Trophoblast cell (in vitro differentiated cells and primary cell): ENCODE measurements around the gene KRT12.
"Not testable (repeated sequence)": the region's sequence is repeated elsewhere in the genome, so short reads cannot be mapped to it uniquely, and the experiment has no call there.

Source experiments
- DNase-seq, 2 donors: peaks; one replicate each; pipeline ENCODE4 v3.0.0-alpha.2; 2016
- H2AFZ ChIP-seq: 2 replicates; pipeline ENCODE4 v1.6.1; 2013; ENCODE audit warnings: low read length, moderate library complexity, mild to moderate bottlenecking; ENCODE audit not compliant: insufficient read depth, poor library complexity
- H2AK5ac ChIP-seq: 2 replicates; pipeline ENCODE4 v1.6.1; 2013; ENCODE audit warnings: mild to moderate bottlenecking, low read length
- H2BK120ac ChIP-seq: 2 replicates; pipeline ENCODE4 v1.6.1; 2013; ENCODE audit warnings: low read length, mild to moderate bottlenecking, moderate library complexity; ENCODE audit not compliant: insufficient read depth, poor library complexity
- H2BK12ac ChIP-seq: 2 replicates; pipeline ENCODE4 v1.6.1; 2013; ENCODE audit warnings: mild to moderate bottlenecking, low read length, moderate library complexity
- H2BK5ac ChIP-seq: 2 replicates; pipeline ENCODE4 v1.6.1; 2013; ENCODE audit warnings: low read length, low read depth, moderate library complexity, mild to moderate bottlenecking; ENCODE audit not compliant: poor library complexity
- H3K14ac ChIP-seq: 2 replicates; pipeline ENCODE4 v1.6.1; 2013; ENCODE audit warnings: mild to moderate bottlenecking, low read length
- H3K18ac ChIP-seq: 2 replicates; pipeline ENCODE4 v1.6.1; 2013; ENCODE audit warnings: mild to moderate bottlenecking, low read length
- H3K23ac ChIP-seq: 2 replicates; pipeline ENCODE4 v1.6.1; 2013; ENCODE audit warnings: low read length
- H3K27ac ChIP-seq: 2 replicates; pipeline ENCODE4 v1.5.1; 2013; ENCODE audit warnings: low read depth, mild to moderate bottlenecking, inconsistent platforms, low read length, moderate library complexity
- H3K27me3 ChIP-seq: 2 replicates; pipeline ENCODE4 v1.6.1; 2013; ENCODE audit warnings: inconsistent platforms, mild to moderate bottlenecking, low read length, moderate library complexity; ENCODE audit not compliant: insufficient read depth
- H3K36me3 ChIP-seq, 2 experiments: 1 replicate in 1 of 2; 2 replicates in 1 of 2; pipeline ENCODE4 v1.6.1; 2013; ENCODE audit warnings: low read length in 2 of 2, mild to moderate bottlenecking in 2 of 2, moderate library complexity in 1 of 2; ENCODE audit not compliant: insufficient read depth in 2 of 2, control insufficient read depth in 1 of 2
- H3K4ac ChIP-seq: 2 replicates; pipeline ENCODE4 v1.6.1; 2013; ENCODE audit warnings: low read depth, mild to moderate bottlenecking, low read length, moderate library complexity
- H3K4me1 ChIP-seq, 2 experiments: 1 replicate in 1 of 2; 2 replicates in 1 of 2; pipeline ENCODE4 v1.6.1; 2013; ENCODE audit warnings: low read length in 2 of 2, mild to moderate bottlenecking in 2 of 2, moderate library complexity in 1 of 2; ENCODE audit not compliant: insufficient read depth in 2 of 2, control insufficient read depth in 1 of 2
- H3K4me2 ChIP-seq: 2 replicates; pipeline ENCODE4 v1.6.1; 2013; ENCODE audit warnings: inconsistent platforms, mild to moderate bottlenecking, low read length, moderate library complexity
- H3K4me3 ChIP-seq: 2 replicates; pipeline ENCODE4 v1.5.1; 2013; ENCODE audit warnings: mild to moderate bottlenecking, low read depth, low read length, inconsistent platforms
- H3K79me1 ChIP-seq: one replicate; pipeline ENCODE4 v1.6.1; 2013; ENCODE audit warnings: low read length
- H3K79me2 ChIP-seq: 2 replicates; pipeline ENCODE4 v1.6.1; 2013; ENCODE audit warnings: low read length, mild to moderate bottlenecking; ENCODE audit not compliant: control insufficient read depth, insufficient read depth, poor library complexity
- H3K9ac ChIP-seq: 2 replicates; pipeline ENCODE4 v1.6.1; 2013; ENCODE audit warnings: mild to moderate bottlenecking, low read length
- H3K9me3 ChIP-seq: 2 replicates; pipeline ENCODE4 v1.6.1; 2013; ENCODE audit warnings: low read depth, mild to moderate bottlenecking, control low read depth, inconsistent platforms, low read length; ENCODE audit not compliant: insufficient read depth
- H4K12ac ChIP-seq: 2 replicates; pipeline ENCODE4 v1.6.1; 2013; ENCODE audit warnings: low read depth, mild to moderate bottlenecking, low read length, moderate library complexity
- H4K8ac ChIP-seq: 2 replicates; pipeline ENCODE4 v1.6.1; 2013; ENCODE audit warnings: low read depth, mild to moderate bottlenecking, low read length, moderate library complexity
- H4K91ac ChIP-seq: one replicate; pipeline ENCODE4 v1.6.1; 2013; ENCODE audit warnings: low read depth, mild to moderate bottlenecking, low read length, moderate library complexity
- WGBS: extraction: QIAGEN DNeasy Blood & Tissue Kit; methylation state at CpG from one replicate; pipeline ENCODE4 v1.1.7; 2013; ENCODE audit warnings: missing lambda C conversion rate; ENCODE audit not compliant: insufficient read length, insufficient coverage; ENCODE audit errors: extremely low coverage; 5-methylcytosine and 5-hydroxymethylcytosine counted together

Gene KRT12

GRCh38 chr17:40864661-40865390 lies 2.2 kb downstream of the KRT12 start:
- Histone ChIP-seq H3K79me2 (no peaks in the 10 kb centered on the region), H2BK12ac (no peak overlapping the region), H3K27me3 (no peaks in the 10 kb centered on the region), H3K9me3 (no peaks in the 10 kb centered on the region), H4K12ac (no peak overlapping the region), H3K23ac (no peak overlapping the region), H3K14ac (no peak overlapping the region), H3K4me3 (no peak overlapping the region), H2AFZ (no peak overlapping the region), H3K79me1 (no peaks in the 10 kb centered on the region), H3K36me3 (no peaks in the 10 kb centered on the region), H3K4me2 (no peak overlapping the region), H2AK5ac (no peak overlapping the region), H2BK120ac (no peak overlapping the region), H3K18ac (no peak overlapping the region), H2BK5ac (no peak overlapping the region), H4K8ac (no peak overlapping the region), H3K9ac (no peak overlapping the region), H3K4me1 (no peaks in the 10 kb centered on the region), H4K91ac (no peak overlapping the region), H3K4ac (no peak overlapping the region), H3K27ac (no peak overlapping the region)
- no peak for DNase-seq
- no CpG with 5 or more reads among the region's 14 CpGs for WGBS

- Histone ChIP-seq H2BK120ac (no peak overlapping the region), H3K4ac (no peak overlapping the region), H2BK5ac (no peak overlapping the region), H2AFZ (no peak overlapping the region), H3K4me3 (no peak overlapping the region), H4K12ac (no peak overlapping the region), H4K8ac (no peak overlapping the region), H3K9me3 (no peaks in the 10 kb centered on the region), H3K27ac (no peak overlapping the region), H4K91ac (no peak overlapping the region), H2AK5ac (no peak overlapping the region), H2BK12ac (no peak overlapping the region), H3K4me1 (no peaks in the 10 kb centered on the region), H3K36me3 (no peaks in the 10 kb centered on the region), H3K4me2 (no peak overlapping the region), H3K79me1 (no peaks in the 10 kb centered on the region), H3K18ac (no peak overlapping the region), H3K23ac (no peak overlapping the region), H3K27me3 (no peaks in the 10 kb centered on the region), H3K9ac (no peak overlapping the region), H3K14ac (no peak overlapping the region), H3K79me2 (no peaks in the 10 kb centered on the region)
- DNase-seq = peak; percentile 4 to 65
- no CpG with 5 or more reads among the region's 39 CpGs for whole genome bisulfite sequencing
Measured at GRCh38 chr17:40862985-40863733, 3.9 kb downstream of the KRT12 start.

DNA sequence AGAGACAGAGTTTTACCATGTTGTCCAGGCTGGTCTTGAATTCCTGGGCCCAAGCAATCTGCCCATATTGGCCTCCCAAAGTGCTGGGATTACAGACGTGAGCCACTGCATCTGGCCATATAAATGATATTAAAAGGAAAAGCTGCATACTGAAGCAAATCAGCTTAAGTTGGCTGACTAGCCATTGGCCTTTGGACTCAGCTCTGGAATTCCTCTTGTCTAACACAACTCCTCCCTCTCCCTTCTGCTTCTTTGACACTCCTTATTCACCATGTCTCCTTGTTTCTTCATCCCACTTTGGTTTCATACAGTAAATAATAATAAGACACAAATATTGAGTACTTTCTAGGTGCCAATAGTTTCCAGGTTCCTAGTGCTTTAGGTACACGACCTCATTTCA lies 7.5 kb downstream of the KRT12 start:
- no peak overlapping the region for H2BK5ac ChIP-seq
- no peak overlapping the region for H3K4me3 ChIP-seq
- H3K4me1 ChIP-seq = no peaks in the 10 kb centered on the region
- H3K4me2 ChIP-seq = no peak overlapping the region
- H3K18ac ChIP-seq = no peak overlapping the region
- WGBS = no CpG with 5 or more reads among the region's 2 CpGs
- H2BK120ac ChIP-seq = no peak overlapping the region
- DNase-seq = no peak
- no peaks in the 10 kb centered on the region for H3K9me3 ChIP-seq
- H3K9ac ChIP-seq = no peak overlapping the region
- no peak overlapping the region for H3K4ac ChIP-seq
- H4K12ac ChIP-seq = no peak overlapping the region
- H2AK5ac ChIP-seq = no peak overlapping the region
- no peaks in the 10 kb centered on the region for H3K79me2 ChIP-seq
- no peaks in the 10 kb centered on the region for H3K27me3 ChIP-seq
- H3K27ac ChIP-seq = no peak overlapping the region
- no peak overlapping the region for H2AFZ ChIP-seq
- H4K91ac ChIP-seq = no peak overlapping the region
- no peak overlapping the region for H3K14ac ChIP-seq
- no peak overlapping the region for H3K23ac ChIP-seq
- no peak overlapping the region for H2BK12ac ChIP-seq
- no peaks in the 10 kb centered on the region for H3K36me3 ChIP-seq
- no peak overlapping the region for H4K8ac ChIP-seq
- H3K79me1 ChIP-seq = no peaks in the 10 kb centered on the region

- not testable (repeated sequence) for H3K23ac ChIP-seq, H3K14ac ChIP-seq, H3K79me1 ChIP-seq, DNase-seq, H4K8ac ChIP-seq, H2BK12ac ChIP-seq, H3K36me3 ChIP-seq, H3K27ac ChIP-seq, H2AFZ ChIP-seq, H3K9ac ChIP-seq, H2AK5ac ChIP-seq, H3K4me1 ChIP-seq, H3K4me3 ChIP-seq, H3K4ac ChIP-seq, H3K27me3 ChIP-seq, H4K91ac ChIP-seq, H3K9me3 ChIP-seq, H3K18ac ChIP-seq, H3K4me2 ChIP-seq, H2BK120ac ChIP-seq, H4K12ac ChIP-seq, H2BK5ac ChIP-seq, H3K79me2 ChIP-seq
- no CpG with 5 or more reads among the region's 2 CpGs for WGBS
Measured at GRCh38 chr17:40858667-40859066, 8.4 kb downstream of the KRT12 start.
